Endodermal cell (in vitro differentiated cells): ENCODE results near the gene BACH1. TPM values are rescaled to one million over a fixed set of nuclear protein-coding genes. Genes with fewer than 3 reads are reported as not detected.

ENCODE experiments used
- DNase-seq: peaks from one replicate; pipeline ENCODE4 v3.0.0-alpha.2; 2017
- H3K27ac ChIP-seq: 2 replicates; pipeline ENCODE4 v1.5.1; 2013; ENCODE audit warnings: mild to moderate bottlenecking, low read depth, low read length, moderate library complexity
- H3K27me3 ChIP-seq: 2 replicates; pipeline ENCODE4 v1.6.1; 2013; ENCODE audit warnings: mild to moderate bottlenecking, low read length, moderate library complexity; ENCODE audit not compliant: insufficient read depth, control insufficient read depth, poor library complexity, severe bottlenecking
- H3K36me3 ChIP-seq: 2 replicates; pipeline ENCODE4 v1.7.0; 2013; ENCODE audit warnings: mild to moderate bottlenecking, low read length, moderate library complexity; ENCODE audit not compliant: control insufficient read depth, insufficient read depth
- H3K4me1 ChIP-seq: one replicate; pipeline ENCODE4 v1.7.0; 2013; ENCODE audit warnings: low read length; ENCODE audit not compliant: control insufficient read depth, insufficient read depth
- H3K4me3 ChIP-seq: 2 replicates; pipeline ENCODE4 v1.5.1; 2013; ENCODE audit warnings: mild to moderate bottlenecking, low read length, moderate library complexity
- H3K9ac ChIP-seq: 2 replicates; pipeline ENCODE4 v1.6.1; 2013; ENCODE audit warnings: mild to moderate bottlenecking, low read length, moderate library complexity; ENCODE audit not compliant: poor library complexity, severe bottlenecking; ENCODE audit errors: extremely low read depth
- H3K9me3 ChIP-seq: 2 replicates; pipeline ENCODE4 v1.6.1; 2013; ENCODE audit warnings: mild to moderate bottlenecking, low read length, moderate library complexity; ENCODE audit not compliant: control insufficient read depth
- H3K27ac Mint-ChIP-seq: 2 replicates; pipeline ENCODE4 v1.8.0; 2020; ENCODE audit warnings: mixed read lengths
- H3K27me3 Mint-ChIP-seq: 2 replicates; pipeline ENCODE4 v1.8.0; 2021; ENCODE audit warnings: mild to moderate bottlenecking, mixed read lengths; ENCODE audit not compliant: insufficient read depth
- H3K36me3 Mint-ChIP-seq: 2 replicates; pipeline ENCODE4 v1.8.0; 2020; ENCODE audit warnings: low read depth, mixed read lengths
- H3K4me1 Mint-ChIP-seq: 2 replicates; pipeline ENCODE4 v1.8.0; 2020; ENCODE audit warnings: mixed read lengths
- H3K4me3 Mint-ChIP-seq: 2 replicates; pipeline ENCODE4 v1.8.0; 2020; ENCODE audit warnings: mild to moderate bottlenecking, moderate library complexity, mixed read lengths
- H3K9me3 Mint-ChIP-seq: 2 replicates; pipeline ENCODE4 v1.8.0; 2020; ENCODE audit warnings: mild to moderate bottlenecking, mixed read lengths
- CTCF ChIP-seq: fragments of 200-600 bp; sonication (generic); conservative IDR thresholded peaks from 2 replicates; pipeline ENCODE4 v1.5.0; 2021; ENCODE audit warnings: antibody characterized with exemption, mild to moderate bottlenecking
- WGBS, 2 experiments: methylation state at CpG; one replicate each; pipeline versions ENCODE4 v1.1.5 to v1.1.7; 2013; ENCODE audit warnings: missing lambda C conversion rate in 2 of 2, mixed read lengths in 1 of 2; ENCODE audit not compliant: insufficient coverage in 1 of 2, insufficient read length in 1 of 2; 5-methylcytosine and 5-hydroxymethylcytosine counted together
- total RNA-seq, 2 donors: library from RNA; stranded (reverse); fragmentation: NEBNext Ultra II Directional in 1 of 2; extraction: Animal tissue kit (Norgen Biotek cat#: 25700) in 1 of 2; gene quantifications; 2 replicates in 1 of 2; 3 replicates in 1 of 2; pipeline ENCODE4 v1.2.1, GENCODE V29; 2021

BACH1 gene
- total RNA-seq, 2 donors from 2014 or later = 61.3 to 64.9 TPM

- Mint-ChIP-seq H3K4me3 (no peak overlapping the region), H3K36me3 (no peaks in the 10 kb centered on the region), H3K9me3 (no peaks in the 10 kb centered on the region), H3K27ac (no peak overlapping the region), H3K27me3 (no peaks in the 10 kb centered on the region), H3K4me1 (no peaks in the 10 kb centered on the region)
- H3K27me3 ChIP-seq = no peaks in the 10 kb centered on the region
- no peaks in the 10 kb centered on the region for H3K9me3 ChIP-seq
- H3K4me3 ChIP-seq = no peak overlapping the region
- H3K9ac ChIP-seq = no peak overlapping the region
- H3K4me1 ChIP-seq = no peaks in the 10 kb centered on the region
- H3K36me3 ChIP-seq = no peaks in the 10 kb centered on the region
- WGBS, 2 experiments = 91 to 100% methylated on average over 1 of the region's 1 CpG
- no peak for TF ChIP-seq CTCF
- no peak overlapping the region for H3K27ac ChIP-seq
- no peak for DNase-seq
Measured at GRCh38 chr21:29287383-29287782, 11.3 kb upstream of the BACH1 start.

GRCh38 chr21:29288239-29288638 lies 10.5 kb upstream of the BACH1 start:
- WGBS, 2 experiments = 82 to 83% methylated on average over 5 of the region's 5 CpGs
- Histone ChIP-seq H3K27me3 (no peaks in the 10 kb centered on the region), H3K4me3 (no peak overlapping the region), H3K9ac (no peak overlapping the region), H3K9me3 (no peaks in the 10 kb centered on the region), H3K4me1 (no peaks in the 10 kb centered on the region), H3K27ac (no peak overlapping the region), H3K36me3 (no peaks in the 10 kb centered on the region)
- Mint-ChIP-seq H3K9me3 (no peaks in the 10 kb centered on the region), H3K4me3 (no peak overlapping the region), H3K27me3 (no peaks in the 10 kb centered on the region), H3K27ac (no peak overlapping the region), H3K4me1 (no peaks in the 10 kb centered on the region), H3K36me3 (no peaks in the 10 kb centered on the region)
- no peak for DNase-seq
- TF ChIP-seq CTCF = no peak

GRCh38 chr21:29289317-29289716 lies 9.4 kb upstream of the BACH1 start:
- no peaks in the 10 kb centered on the region for H3K27me3 Mint-ChIP-seq

More at GRCh38 chr21:29289317-29289716, 9.4 kb upstream of the BACH1 start:
- H3K4me3 Mint-ChIP-seq = no peak overlapping the region
- H3K27me3 ChIP-seq = no peaks in the 10 kb centered on the region
- H3K27ac ChIP-seq = no peak overlapping the region
- WGBS, 2 experiments = 88 to 100% methylated on average over 1 to 4 of the region's 4 CpGs
- H3K4me1 Mint-ChIP-seq = no peaks in the 10 kb centered on the region
- H3K9ac ChIP-seq = no peak overlapping the region
- no peaks in the 10 kb centered on the region for H3K36me3 Mint-ChIP-seq
- no peak overlapping the region for H3K4me3 ChIP-seq
- no peaks in the 10 kb centered on the region for H3K36me3 ChIP-seq
- no peaks in the 10 kb centered on the region for H3K9me3 Mint-ChIP-seq
- TF ChIP-seq CTCF = no peak
- H3K4me1 ChIP-seq = no peaks in the 10 kb centered on the region
- no peaks in the 10 kb centered on the region for H3K9me3 ChIP-seq
- no peak for DNase-seq
- H3K27ac Mint-ChIP-seq = no peak overlapping the region
